NCI-H128 (cell line): ENCODE results near the gene RERE.

Experiments
- DNase-seq: peaks from one replicate; lab custom pipeline; 2025; ENCODE audit not compliant: unreplicated experiment; lab: John Stamatoyannopoulos, UW

The RERE gene

DNA sequence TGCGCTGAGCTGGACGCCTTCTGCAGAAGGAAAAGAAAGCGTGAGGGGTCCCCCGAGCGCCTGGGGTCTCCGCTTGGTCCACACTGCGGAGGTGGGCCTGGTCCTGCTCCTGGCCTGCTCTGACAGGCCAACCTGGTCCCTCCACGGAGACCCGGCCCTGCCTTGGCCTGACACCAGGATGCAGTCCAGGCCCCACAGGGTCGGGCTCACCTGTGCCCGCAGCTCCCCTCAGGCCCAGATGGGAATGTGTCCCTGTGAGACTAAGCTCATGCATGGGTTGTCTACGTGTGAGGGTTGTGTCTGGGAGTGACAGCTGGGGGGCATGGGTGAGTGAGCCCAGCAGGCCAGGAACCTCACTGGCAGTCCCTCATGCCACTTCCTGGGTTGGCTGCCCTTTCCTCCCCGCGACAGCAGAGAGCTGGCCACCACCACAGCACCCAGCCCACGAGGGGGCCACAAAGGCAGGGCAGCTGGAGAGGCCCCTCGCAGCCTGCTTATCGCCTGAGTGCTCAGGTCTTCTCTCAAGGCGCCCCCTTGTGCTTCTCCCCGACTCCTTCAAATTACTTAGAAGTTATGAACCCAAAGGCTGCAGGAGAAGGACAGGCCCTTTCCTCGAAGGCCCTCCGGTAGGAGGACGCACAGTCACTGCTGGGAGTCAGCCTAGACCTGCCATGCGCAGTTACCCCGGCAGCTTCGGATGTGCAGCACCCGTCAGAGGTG lies 458.4 kb downstream of the RERE start:
- no peak for DNase-seq

DNA sequence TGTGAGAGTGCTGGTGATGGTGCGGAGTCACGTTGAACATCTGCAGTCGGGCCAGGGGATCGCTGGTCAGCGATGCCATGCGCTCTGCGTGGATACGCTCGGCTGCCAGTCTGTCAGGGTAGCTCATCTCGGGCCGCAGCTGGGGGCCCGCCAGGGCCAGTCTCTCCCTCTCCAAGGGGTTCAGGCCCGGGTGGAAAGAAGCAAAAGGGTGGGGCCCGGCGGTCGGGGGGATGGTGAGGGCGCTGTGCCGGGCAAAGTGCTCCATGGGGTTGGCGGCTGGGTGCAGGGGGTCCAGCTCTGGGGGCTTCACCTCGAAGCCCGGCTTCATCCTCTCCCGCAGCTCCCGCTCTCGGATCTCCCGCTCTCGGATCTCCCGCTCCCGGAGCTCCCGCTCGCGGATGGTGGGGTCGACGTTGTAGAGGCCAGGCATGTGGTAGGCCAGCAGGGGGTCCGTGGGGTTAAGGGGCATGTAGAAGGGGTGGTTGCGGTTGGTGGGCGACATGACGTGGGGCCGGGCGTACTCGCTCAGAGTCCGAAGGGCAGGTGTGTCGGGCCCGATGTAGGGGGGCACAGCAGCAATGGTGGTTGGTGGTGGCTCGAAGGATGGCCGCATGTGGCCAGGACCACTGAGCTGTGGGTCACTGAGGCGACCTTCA lies 459.1 kb downstream of the RERE start:
- no peak for DNase-seq

DNA sequence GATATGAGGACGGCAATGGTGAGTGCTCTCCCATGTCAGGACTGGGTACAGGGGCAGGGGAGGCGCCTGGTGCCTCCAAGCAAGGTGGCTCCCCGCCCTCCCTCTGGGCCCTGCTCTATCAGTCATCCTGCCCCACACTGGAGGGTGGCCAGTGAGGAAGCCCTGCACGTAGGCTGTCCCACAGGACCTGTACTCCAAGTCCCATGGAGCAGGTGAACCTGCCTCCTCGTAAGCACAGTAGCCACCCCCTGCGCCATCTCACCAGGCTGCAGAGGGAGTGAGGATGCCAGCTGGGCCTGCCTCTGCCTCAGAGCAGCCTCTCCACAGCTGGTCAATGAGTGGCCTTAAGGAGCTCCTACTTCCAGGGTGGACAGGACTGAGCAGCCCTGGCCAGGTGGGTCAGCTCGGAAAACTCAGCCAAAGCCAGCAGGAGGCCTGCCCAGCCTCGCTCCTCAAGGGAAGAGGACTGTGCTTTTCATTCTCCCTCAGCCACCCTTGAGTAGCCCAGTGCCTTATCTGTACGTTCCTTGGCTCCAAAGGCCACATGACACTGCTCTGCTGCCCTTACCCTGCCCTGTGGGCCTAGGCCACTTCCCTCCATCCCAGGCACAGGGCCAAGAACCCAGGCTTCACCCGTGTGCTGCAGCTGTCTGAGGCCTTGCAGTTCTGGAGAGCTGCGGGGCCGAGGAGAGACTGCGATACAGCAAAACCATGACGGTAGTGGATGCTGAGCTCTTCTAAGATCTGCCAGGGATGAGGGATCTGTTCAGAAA lies 459.9 kb downstream of the RERE start:
- no peak for DNase-seq

DNA sequence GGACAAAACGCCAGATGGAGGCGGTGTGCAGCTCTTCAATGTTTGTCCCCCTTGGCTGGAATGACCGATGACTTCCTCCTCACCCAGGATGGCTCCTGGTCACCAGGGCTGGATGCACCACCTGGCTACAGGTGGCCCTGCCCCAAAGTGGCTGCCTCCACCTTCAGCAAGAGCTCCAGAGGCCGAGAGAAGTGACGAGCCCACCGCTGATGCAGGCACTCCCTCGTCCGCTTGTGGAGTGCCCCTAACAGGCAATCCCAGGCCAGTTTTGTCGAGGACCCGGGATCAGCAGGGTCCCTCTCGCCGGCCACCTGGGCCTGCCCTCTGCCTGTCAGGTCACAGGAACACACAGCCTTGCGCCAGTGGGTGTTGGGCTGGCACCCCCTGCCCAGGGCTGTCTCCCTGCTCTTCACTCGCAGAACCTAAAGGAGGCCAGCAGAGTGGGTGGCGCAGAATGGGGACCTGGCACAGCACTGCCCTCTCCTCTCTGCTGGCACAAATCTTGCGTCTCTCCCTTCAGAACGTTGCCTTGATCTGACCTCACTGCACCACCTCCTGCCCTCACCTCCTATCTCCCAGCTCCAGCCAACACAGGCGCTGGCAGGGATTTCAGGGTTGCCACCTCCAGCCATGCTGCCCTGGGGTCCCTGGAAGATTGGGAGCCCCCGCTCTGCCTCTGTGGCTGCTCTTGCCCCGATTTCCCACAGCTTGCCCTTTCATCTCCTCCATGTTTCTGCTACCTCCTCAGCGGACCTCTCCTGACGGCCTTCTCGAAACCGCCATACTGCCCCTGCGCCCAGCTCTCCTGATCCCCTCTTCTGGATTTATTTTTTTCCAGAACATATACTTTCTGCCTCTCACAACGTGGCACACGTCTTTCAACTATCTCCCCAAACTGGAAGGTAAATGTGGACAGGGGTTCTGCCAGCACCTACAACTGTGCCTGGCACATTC lies 460.9 kb downstream of the RERE start:
- no peak for DNase-seq

DNA sequence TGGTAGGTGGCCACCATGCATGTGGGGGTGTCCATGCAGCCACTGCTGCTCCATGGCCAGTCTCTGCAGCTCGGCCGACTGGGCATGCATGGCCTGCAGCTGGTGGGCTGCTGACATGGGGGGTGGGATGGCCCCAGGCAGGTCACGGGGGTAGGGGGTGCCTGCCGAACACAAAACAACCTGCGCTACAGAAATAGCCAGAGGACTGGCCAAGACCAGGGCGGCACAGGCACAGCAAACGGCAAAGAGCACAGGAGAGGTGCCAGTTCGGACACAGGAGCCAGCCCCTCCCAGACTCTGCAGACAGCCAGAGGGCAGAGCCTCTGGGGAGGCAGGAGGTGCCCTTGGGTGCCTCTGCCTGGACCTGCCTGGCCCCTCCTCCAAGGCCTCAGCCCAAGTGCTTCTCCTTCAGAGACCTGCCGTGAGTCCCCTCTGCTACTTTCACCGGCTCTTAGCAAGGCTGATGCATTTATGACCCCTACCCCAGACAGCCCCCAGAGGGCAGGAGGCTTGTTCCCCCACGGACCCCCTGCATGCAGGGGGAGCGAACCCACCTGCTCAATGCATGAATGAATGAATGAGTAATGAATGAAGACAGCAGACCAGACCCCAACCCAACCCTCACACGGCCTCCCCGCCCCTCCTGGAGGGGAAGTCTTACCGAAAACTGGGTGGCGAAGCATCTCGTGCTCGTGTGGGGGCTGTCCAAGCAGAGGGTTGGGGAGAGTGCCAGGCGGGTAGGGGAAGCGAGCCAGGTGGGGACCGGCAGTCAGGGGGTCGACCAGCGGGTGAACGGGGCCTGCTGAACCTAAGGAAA lies 461.8 kb downstream of the RERE start:
- no peak for DNase-seq

DNA sequence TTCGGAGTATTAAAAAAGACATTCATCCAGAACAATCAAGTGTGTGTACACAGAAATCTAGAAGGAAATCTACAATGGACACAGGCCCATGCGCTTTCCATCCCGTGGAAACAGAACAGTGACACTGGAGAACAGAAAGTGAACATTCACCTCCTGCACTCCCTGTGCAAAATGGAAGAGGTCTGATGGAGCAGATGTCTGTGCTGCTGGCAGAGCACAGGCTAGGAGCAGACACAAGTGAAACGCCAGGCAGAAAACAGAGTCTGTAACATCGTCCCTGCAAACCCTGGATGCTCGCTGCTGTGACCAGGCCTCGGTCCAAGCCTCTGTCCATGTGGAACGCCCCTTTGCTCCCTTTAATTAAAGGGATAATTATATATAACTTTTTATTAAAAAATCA lies 463.4 kb downstream of the RERE start:
- no peak for DNase-seq

DNA sequence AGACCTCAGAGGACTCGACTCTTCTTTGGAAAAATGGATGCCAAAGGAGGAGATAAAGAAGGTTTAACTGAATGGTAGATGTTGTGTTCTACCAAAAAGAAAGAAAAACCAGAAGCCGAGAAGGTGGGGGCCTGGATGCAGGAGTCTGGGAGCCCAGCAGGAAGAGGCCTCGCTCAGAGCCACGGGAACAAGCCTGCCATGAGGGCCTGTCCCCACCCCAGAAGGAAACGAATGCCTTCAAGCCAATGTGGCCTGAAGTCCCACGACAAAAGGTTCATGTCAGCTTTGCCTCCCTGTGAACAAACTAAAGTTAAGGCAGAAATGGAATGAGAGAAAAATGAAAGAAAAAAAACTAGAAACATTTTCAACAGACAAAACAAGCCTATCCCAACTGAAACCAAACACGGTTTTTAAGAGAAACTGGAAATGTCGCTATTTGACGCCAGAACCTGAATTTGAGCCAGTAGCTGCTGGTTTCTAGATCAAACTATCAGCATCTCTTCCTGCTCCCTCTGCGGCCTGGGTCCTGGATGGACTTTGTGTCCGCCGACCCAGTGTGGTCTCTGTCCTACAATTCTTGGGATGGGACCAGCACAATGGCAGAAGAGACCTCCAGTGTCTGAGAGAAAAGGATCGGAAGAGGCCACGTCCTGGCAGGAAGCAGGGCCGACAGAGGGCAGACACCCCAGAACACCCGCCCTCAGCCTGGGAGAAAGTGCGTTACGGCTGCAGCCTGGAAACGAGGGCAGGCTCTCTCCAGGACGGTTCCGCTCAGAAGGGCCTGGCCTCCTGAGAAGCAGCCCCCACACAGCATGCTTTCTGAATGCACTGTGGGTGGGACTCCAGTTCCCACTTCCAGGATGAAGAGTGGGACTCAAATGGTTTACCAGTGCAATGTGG lies 464.3 kb downstream of the RERE start:
- no peak for DNase-seq

DNA sequence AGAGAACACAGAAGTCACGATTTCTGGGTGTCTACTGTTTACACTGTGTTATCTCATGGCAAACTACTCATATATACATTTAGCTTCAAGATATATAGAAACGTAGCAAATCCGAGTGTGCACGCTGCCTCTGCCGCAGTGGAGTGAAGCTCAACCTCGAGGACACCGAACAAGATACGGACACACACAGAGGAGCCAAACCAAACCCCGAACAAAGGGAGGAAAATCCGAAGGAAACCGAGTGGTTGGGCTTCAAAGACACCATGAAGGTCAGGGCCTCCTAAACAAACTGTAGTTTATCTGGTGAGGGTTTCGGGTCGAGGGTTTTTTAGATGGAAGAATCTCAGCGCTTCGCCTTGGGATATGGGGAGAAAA lies 465.0 kb downstream of the RERE start:
- DNase-seq: no peak

DNA sequence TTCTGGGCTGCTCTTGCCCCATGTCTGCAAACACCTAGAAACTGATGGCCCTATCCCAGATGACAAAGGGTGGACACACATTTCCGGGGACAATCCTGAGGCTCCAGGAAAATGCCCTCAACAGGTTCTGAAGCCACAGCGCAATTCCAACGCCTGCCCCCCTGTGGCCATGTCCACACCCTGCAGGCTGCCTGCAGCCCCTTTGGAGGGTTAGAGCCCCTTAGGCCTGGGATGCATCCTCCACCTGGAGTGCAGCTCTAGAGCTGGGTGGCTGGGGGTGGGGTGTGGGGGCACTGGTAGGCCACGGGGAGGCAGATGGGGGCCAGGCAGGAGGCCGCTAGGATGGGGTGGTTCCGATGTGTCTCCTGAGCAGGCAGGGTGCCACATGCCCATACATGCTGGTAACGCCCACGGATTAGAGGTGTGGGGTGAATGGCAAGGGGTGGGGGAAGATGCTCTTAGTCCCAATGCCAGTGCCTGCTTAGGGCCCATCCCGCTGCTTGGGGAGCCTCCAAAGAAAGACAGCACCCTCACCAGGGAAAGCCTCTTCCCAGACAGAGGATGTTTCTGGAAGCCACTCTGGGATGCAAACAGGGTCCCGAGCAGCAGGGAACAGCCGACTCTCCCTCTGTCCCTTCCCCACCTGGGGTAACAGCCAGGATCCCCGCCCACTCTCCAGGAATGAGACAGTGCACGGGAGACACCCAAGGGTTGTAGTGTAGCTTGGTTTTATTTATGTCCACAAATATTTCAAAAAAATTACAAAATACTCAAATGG lies 465.6 kb downstream of the RERE start:
- DNase-seq: no peak

DNA sequence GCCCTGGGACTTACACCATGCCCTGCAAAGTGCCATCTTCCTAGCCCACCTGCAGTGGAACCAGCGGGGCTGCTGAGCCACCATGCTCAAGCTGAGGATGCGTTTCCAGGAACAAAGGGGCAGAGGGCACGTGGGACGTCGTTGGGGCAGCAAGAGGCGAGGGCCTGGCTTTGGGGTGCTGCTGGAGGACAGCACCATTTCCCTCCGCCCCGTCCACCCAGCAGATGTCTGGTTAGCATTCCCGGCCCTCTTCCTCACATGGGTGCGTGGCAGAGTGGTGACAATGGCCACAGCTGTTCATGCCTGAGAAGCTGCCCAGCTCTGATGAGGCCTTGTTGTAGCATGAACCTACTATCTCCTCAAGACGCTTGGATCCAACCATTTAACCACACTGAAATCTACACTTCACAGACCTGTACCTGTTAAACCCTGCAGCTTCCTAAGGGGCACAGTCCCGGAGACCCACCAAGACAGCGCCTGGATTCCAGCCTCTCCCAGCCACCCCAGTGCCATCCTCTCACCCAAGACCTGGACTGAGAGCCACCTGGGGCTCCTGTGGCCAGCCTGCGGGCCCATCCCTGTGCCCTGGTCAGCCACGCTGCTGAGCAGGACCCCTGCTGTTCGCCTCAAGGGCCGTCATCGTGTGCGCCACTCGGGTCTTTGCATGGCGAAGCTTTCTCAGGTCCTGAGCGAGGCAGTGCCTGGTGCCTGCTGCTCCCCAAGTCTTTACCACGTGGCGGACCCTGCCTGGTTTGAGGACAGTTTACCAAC lies 466.3 kb downstream of the RERE start:
- no peak for DNase-seq

DNA sequence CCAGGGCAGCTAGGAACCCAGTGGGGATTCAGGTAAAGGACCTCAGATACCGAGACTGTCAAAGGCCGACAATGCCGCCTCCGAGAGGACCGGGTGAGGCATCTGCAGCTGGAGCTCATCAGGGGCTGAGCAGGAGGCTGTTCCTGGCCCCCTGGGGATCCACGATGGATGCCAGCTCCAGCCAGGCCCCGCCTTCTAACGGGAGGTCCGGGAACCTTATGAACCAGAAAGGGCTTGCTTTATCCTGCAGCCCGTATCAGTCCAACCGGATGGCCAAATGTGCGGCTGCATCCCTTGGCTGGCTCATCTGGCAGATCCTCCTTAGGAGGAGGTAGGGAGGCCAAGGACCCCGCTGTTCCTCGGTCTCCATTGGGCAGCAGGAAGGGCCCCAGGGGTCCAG lies 467.5 kb downstream of the RERE start:
- no peak for DNase-seq

DNA sequence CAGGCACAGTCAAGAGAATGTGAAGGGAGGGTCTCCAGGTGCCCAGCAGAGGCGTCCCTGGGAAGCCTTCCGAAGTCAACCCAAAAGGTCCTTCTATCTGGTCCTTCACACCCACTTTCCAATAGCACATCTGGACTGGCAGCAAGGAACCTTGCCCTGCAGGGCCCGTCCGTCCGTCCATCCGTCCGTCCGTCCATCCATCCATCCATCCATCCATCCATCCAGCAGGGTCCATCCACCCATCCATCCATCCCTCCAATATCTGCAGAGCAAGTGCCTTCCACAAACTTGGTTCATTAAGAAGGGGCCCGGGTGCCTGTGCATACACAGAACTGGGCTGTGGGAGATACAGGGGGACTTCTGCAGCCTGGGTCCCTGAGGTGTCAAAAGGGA lies 468.0 kb downstream of the RERE start:
- no peak for DNase-seq

DNA sequence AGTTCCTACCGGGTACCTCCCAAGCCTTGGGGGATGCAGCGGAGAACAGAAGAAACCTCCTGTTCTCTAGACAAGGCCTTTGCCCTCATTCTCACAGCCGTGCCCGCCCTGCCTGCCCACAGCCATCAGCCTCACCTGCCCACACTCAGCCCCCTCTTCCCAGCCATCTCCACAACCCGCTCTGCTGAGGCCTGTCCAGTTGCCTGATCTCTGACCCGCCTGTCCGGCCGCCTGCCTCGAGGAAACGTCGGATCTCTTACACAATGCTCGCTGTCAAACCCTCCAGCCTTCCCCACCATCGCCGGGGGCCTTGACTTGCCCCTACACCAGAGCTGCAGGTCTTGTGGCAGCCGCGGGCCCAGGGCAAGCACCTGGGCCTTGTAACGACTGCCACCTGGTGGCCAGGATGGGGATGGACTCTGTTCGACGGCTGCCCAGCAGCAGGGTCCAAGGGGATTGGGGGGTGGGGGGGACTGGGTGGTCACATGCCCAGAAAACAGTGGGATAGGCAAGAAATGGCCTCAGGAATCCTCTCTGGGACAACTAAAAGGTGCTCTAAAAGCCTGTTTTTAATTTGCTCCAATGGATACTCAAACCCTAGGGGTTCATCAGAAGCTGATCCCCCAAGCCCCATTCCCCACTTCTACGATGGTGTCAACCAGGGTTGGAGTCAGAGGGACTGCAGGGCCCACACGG lies 468.5 kb downstream of the RERE start:
- peak; percentile 55 for DNase-seq

DNA sequence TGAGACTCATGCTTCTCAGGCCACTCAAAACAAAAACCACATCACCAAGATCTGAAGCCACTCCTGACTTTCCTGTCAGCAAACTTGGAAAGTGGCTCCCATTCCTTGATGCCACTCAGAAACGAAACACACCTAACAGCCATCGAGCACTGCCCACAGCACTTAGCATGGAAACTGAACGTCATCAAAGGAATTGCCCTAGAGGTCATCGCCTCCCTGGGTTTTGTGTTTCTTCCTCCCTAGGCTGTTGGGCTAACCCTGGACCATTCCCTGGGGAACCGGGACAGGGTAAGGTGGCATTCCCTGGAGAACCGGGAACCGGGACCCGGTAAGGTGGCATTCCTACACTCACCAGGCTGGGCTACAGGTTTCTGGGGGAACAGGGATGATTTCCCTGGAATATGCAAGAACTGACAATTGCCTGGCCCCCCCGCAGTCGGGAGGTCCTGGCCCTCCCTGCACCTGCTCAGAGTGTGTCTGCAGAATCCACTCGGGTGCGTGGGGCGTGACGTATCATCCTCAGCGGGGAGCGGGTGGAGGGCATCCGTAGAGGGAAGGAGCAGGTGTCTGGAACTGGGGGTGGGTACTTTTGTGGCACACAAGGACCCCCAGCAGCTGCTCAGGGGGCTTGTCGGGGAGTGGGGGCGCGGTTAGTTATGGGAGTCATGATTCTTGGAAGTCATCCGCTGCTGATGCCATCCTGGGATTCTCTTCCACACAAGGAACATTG lies 469.2 kb downstream of the RERE start:
- DNase-seq: no peak

DNA sequence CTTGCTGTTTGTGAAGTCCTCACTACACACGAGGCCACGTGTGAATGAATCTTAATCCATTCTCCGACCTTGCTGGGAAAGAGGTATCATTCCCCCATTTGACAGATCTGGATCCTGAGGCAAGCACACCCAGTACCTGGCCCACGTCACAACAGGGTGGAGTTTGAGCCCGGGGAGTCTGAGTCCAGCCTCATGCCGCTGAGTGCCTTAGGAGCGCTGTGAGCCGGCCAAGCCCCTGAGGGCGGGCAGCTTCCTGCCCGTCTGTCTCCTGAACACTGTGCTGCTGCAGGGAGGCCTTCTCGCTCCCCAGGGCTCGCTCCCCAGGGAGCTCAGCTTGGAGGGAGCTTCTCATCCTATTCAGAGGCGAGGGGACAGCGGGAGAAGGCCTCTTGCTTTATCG lies 469.8 kb downstream of the RERE start:
- DNase-seq: no peak

DNA sequence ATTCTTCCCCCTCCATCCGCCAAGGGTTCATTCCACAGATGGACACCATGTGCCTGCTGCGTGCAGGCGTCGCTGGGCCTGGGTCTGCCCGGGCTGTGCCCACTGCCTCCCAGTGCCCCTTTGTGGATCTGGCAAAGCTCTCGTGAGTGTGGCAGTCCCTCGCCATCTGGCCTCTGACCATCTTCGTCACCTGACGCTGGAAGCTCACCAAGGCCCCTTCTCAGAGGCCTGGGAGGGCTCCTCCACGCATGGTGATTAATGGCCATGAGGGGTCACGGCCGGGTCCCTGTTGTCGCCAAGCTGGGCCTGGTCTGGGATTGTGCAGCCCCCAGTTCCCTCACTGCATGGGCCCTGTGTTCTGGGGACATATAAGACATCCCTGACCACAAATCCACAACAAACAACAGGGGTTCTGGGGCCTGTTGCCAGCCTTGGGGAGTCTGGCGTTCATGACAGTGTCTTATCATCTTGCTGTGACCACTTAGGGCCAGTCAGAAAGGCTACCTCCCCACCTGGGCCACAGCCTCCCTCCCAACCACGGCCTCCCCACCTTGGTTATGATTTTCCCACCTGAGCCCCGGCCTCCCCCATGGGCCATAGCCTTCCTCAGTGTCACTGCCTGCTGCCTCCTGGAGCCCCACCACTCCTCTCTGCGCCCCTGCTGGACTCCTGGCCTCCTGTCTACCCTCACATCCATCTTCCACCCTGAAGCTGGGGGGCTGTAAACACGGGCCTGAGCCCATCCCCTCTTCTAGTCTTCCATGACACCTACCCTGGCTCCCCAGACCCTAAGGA lies 471.6 kb downstream of the RERE start:
- no peak for DNase-seq
